GM15510 (cell line): Measurements from ENCODE around the gene SIK2.

Experiments
- POLR2A ChIP-seq: IDR thresholded peaks from 3 replicates; pipeline ENCODE4 v1.6.1; 2011; ENCODE audit warnings: borderline replicate concordance; ENCODE audit not compliant: insufficient read length; ENCODE audit errors: extremely low read depth

Gene SIK2

GRCh38 chr11:111734101-111734953 is 132.1 kb downstream of the SIK2 start:
- no peak for TF ChIP-seq POLR2A

GRCh38 chr11:111734954-111735261 is 132.7 kb downstream of the SIK2 start:
- TF ChIP-seq POLR2A = no peak

GRCh38 chr11:111735262-111736116 is 133.2 kb downstream of the SIK2 start:
- no peak for TF ChIP-seq POLR2A

GRCh38 chr11:111736181-111736590 is 133.9 kb downstream of the SIK2 start:
- no peak for TF ChIP-seq POLR2A

GRCh38 chr11:111736621-111737443 is 134.6 kb downstream of the SIK2 start:
- no peak for TF ChIP-seq POLR2A

- TF ChIP-seq POLR2A = no peak
These were observed 135.4 kb downstream of the SIK2 start for GRCh38 chr11:111737444-111738210.

GRCh38 chr11:111739299-111739698 is 137.1 kb downstream of the SIK2 start:
- no peak for TF ChIP-seq POLR2A

GRCh38 chr11:111741751-111742150 is 139.5 kb downstream of the SIK2 start:
- TF ChIP-seq POLR2A = no peak

GRCh38 chr11:111743700-111744099 is 141.5 kb downstream of the SIK2 start:
- no peak for TF ChIP-seq POLR2A

GRCh38 chr11:111745719-111746504 is 143.7 kb downstream of the SIK2 start:
- TF ChIP-seq POLR2A = no peak

- TF ChIP-seq POLR2A = no peak
These were observed 146.0 kb downstream of the SIK2 start for GRCh38 chr11:111748035-111748804.

GRCh38 chr11:111749646-111750045 is 147.4 kb downstream of the SIK2 start:
- TF ChIP-seq POLR2A = no peak

- no peak for TF ChIP-seq POLR2A
These were observed 153.8 kb downstream of the SIK2 start for GRCh38 chr11:111756097-111756496.

- TF ChIP-seq POLR2A = no peak
These were observed 157.1 kb downstream of the SIK2 start for GRCh38 chr11:111759376-111759775.
